Osteoblast (primary cell): Measurements from ENCODE around the gene AQR. TPM values are rescaled to one million over a fixed set of nuclear protein-coding genes. Genes with fewer than 3 reads are reported as not detected.

ENCODE experiments used
- DNase-seq: peaks from one replicate; pipeline ENCODE4 v3.0.0; 2011; ENCODE audit warnings: low spot score, mixed read lengths; ENCODE audit not compliant: insufficient read length; ENCODE audit errors: missing footprints
- H2AFZ ChIP-seq: 2 replicates; pipeline ENCODE4 v1.6.0; 2011; ENCODE audit warnings: mild to moderate bottlenecking, low read length
- H3K27ac ChIP-seq: 2 replicates; pipeline ENCODE4 v1.5.1; 2011; ENCODE audit warnings: mild to moderate bottlenecking, low read depth, low read length, moderate library complexity
- H3K27me3 ChIP-seq: 2 replicates; pipeline ENCODE4 v1.6.0; 2012; ENCODE audit warnings: mild to moderate bottlenecking, control low read depth, inconsistent platforms, low read length, moderate library complexity; ENCODE audit not compliant: insufficient read depth
- H3K36me3 ChIP-seq: 2 replicates; pipeline ENCODE4 v1.5.1; 2011; ENCODE audit warnings: mild to moderate bottlenecking, low read length, control low read depth, moderate library complexity; ENCODE audit not compliant: insufficient read depth
- H3K4me1 ChIP-seq: 2 replicates; pipeline ENCODE4 v1.5.1; 2011; ENCODE audit warnings: mild to moderate bottlenecking, low read length, control low read depth, moderate library complexity; ENCODE audit not compliant: insufficient read depth
- H3K4me2 ChIP-seq: 2 replicates; pipeline ENCODE4 v1.6.0; 2011; ENCODE audit warnings: mild to moderate bottlenecking, low read length; ENCODE audit not compliant: insufficient read depth
- H3K4me3 ChIP-seq: fragments of 200-600 bp; sonication (generic); 3 replicates; pipeline ENCODE4 v1.5.1; 2012; ENCODE audit warnings: mild to moderate bottlenecking, low read length, inconsistent platforms; ENCODE audit not compliant: insufficient read depth
- H3K79me2 ChIP-seq: 2 replicates; pipeline ENCODE4 v1.6.0; 2012; ENCODE audit warnings: mild to moderate bottlenecking, low read length, control low read depth, inconsistent platforms; ENCODE audit not compliant: insufficient read depth
- H3K9me3 ChIP-seq: 2 replicates; pipeline ENCODE4 v1.5.1; 2011; ENCODE audit warnings: low read depth, low read length, control low read depth
- H4K20me1 ChIP-seq: 2 replicates; pipeline ENCODE4 v1.6.0; 2012; ENCODE audit warnings: mild to moderate bottlenecking, low read length, control low read depth; ENCODE audit not compliant: insufficient read depth
- CTCF ChIP-seq: IDR thresholded peaks from 2 replicates; pipeline ENCODE4 v1.5.1; 2011; ENCODE audit warnings: mild to moderate bottlenecking, low read depth, low read length, moderate library complexity; ENCODE audit errors: extremely low read depth
- total RNA-seq: library from RNA; depleted of rRNA; stranded (reverse); fragments of >200 nt; gene quantifications from 2 replicates; pipeline ENCODE4 v1.2.3, GENCODE V29; 2012

AQR gene
- total RNA-seq, 1 donor = 24.6 TPM

GRCh38 chr15:35005933-35006332, 36.4 kb upstream of the AQR start:
- H3K79me2 ChIP-seq = no peaks in the 10 kb centered on the region
- peaks cover 7% of the 10 kb centered on the region for H3K27me3 ChIP-seq
- DNase-seq = no peak
- no peaks in the 10 kb centered on the region for H3K36me3 ChIP-seq
- H4K20me1 ChIP-seq = no peaks in the 10 kb centered on the region
- H2AFZ ChIP-seq = no peak overlapping the region
- H3K4me2 ChIP-seq = no peak overlapping the region
- H3K4me3 ChIP-seq = no peak overlapping the region
- H3K4me1 ChIP-seq = no peaks in the 10 kb centered on the region
- TF ChIP-seq CTCF = no peak
- no peak overlapping the region for H3K27ac ChIP-seq
- no peaks in the 10 kb centered on the region for H3K9me3 ChIP-seq

GRCh38 chr15:35003928-35004327, 34.4 kb upstream of the AQR start:
- no peaks in the 10 kb centered on the region for H3K79me2 ChIP-seq
- H3K9me3 ChIP-seq = no peaks in the 10 kb centered on the region
- no peak overlapping the region for H3K4me2 ChIP-seq
- H3K4me1 ChIP-seq = peaks cover 5% of the 10 kb centered on the region
- no peak for DNase-seq
- H4K20me1 ChIP-seq = no peaks in the 10 kb centered on the region
- H3K27ac ChIP-seq = no peak overlapping the region
- TF ChIP-seq CTCF = no peak
- H2AFZ ChIP-seq = no peak overlapping the region
- H3K4me3 ChIP-seq = no peak overlapping the region
- peaks cover 7% of the 10 kb centered on the region for H3K27me3 ChIP-seq
- H3K36me3 ChIP-seq = no peaks in the 10 kb centered on the region

- Histone ChIP-seq H3K27me3 (peaks cover 7% of the 10 kb centered on the region), H3K4me1 (peaks cover 5% of the 10 kb centered on the region), H3K4me3 (no peak overlapping the region), H3K27ac (no peak overlapping the region), H2AFZ (no peak overlapping the region), H3K9me3 (no peaks in the 10 kb centered on the region), H3K79me2 (no peaks in the 10 kb centered on the region), H3K4me2 (no peak overlapping the region), H4K20me1 (no peaks in the 10 kb centered on the region), H3K36me3 (no peaks in the 10 kb centered on the region)
- peak; percentile 90 for DNase-seq
- no peak for TF ChIP-seq CTCF
Measured at GRCh38 chr15:35000511-35000910, 31.0 kb upstream of the AQR start.

GRCh38 chr15:34999906-35000305, 30.4 kb upstream of the AQR start:
- H4K20me1 ChIP-seq = no peaks in the 10 kb centered on the region
- DNase-seq = no peak
- no peak for TF ChIP-seq CTCF
- H3K27ac ChIP-seq = no peak overlapping the region
- H3K79me2 ChIP-seq = no peaks in the 10 kb centered on the region
- H3K4me2 ChIP-seq = no peak overlapping the region
- peaks cover 5% of the 10 kb centered on the region for H3K4me1 ChIP-seq
- no peak overlapping the region for H2AFZ ChIP-seq
- no peaks in the 10 kb centered on the region for H3K9me3 ChIP-seq
- H3K36me3 ChIP-seq = no peaks in the 10 kb centered on the region
- no peak overlapping the region for H3K4me3 ChIP-seq
- peaks cover 7% of the 10 kb centered on the region for H3K27me3 ChIP-seq
